ENCODE data around the gene CRACR2A.

CRACR2A gene, protein sequence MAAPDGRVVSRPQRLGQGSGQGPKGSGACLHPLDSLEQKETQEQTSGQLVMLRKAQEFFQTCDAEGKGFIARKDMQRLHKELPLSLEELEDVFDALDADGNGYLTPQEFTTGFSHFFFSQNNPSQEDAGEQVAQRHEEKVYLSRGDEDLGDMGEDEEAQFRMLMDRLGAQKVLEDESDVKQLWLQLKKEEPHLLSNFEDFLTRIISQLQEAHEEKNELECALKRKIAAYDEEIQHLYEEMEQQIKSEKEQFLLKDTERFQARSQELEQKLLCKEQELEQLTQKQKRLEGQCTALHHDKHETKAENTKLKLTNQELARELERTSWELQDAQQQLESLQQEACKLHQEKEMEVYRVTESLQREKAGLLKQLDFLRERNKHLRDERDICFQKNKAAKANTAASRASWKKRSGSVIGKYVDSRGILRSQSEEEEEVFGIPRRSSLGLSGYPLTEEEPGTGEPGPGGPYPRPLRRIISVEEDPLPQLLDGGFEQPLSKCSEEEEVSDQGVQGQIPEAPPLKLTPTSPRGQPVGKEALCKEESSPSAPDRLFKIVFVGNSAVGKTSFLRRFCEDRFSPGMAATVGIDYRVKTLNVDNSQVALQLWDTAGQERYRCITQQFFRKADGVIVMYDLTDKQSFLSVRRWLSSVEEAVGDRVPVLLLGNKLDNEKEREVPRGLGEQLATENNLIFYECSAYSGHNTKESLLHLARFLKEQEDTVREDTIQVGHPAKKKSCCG

DNA sequence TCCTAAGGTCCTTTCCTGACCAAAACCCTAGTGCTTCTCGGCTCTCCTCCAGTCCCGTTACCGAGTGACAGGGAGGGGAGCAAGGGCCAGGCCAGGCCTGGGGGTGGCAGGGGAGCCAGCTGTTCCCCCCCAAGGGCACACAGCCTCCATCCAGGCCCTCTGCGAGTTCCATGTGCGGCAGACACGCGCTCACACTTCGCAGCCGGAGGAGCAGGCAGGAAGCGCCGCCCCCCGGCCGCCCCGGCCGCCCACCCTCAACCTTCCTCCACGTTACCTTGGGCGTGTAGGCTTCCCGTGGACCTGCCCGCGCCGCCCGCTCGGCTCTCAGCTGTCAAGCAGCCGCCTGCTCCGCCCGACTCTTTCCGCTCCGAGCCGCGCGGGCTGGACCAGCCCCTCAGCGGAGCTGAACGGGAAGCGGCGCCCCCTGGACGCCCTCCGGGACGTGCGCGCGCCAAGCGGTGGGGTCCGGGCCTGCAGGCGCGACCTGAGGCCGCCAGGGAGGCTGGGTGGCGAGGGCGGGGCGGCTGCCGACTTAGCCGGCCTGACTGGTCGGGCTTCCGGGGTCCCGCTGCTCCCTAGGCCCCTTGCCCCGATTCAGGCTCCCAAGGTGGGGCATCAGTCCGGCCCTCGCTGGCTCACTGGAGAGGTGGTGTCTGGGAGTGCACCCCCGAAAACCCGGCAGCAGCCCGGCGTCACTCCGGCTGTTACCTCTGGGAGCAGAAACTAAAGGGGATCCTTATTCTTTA is at the start of gene CRACR2A:
Gene CRACR2A (minus strand): TSS at position 369 of the 746 bp plus-strand sequence. CDS start 56,110 bp downstream, outside the sequence.
- peak; percentile 62 to 63 for DNase-seq

DNA sequence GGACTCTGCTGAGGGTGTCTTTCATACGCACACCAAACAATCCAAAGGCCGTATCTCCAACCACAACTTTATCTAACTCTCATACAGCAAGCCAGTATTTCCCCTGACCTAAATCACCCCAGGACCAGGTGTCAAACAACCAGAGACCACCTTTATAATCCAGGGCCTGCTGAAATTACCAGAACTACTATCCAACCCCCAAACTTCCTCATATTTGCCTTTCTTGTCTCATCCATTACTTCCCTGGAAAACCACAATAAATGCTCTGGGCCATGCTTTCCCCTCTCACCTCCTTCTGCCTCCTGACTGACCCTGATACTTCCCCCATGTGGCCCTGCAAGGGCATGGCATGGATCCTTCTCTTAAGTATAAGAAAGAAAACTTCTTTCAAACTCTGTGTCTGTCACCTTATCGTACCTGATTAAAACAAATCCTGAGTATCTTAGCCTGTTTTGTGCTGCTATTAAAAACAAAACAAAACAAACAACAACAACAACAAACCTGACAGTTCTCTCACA is 44.7 kb upstream of the CRACR2A start:
- peak in 1 of 2 experiments; percentile 5 for DNase-seq

DNA sequence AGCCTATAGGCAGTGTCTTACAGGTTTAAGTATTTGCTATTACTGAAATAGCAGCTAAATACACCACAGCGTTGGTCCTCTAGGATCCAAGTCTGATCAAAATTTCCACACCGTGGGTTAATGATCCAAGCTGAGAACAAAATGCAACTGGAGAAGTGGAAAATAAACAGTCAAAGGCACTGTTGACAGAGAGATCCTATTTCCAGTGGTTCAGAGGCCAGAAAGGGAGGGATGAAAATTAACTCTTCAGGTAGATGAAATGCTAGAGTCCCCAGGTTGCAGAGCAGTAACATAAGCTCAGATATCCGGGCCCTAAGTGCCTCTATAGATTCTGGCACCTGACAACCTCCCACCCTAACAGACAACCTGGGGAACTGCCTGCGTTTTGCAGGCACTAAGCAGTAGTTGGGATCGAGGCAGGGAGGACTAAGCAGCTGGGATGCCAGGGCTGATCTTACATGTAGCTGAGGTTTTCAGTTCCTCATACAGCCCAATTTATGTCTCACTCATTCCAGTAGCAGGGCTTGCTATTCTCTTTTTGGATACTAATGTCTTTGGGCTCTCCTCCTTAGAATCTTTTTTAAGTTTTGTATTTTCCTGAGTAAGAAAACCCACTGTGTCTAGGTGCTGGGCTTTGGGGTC is 42.7 kb upstream of the CRACR2A start:
- DNase-seq: no peak

DNA sequence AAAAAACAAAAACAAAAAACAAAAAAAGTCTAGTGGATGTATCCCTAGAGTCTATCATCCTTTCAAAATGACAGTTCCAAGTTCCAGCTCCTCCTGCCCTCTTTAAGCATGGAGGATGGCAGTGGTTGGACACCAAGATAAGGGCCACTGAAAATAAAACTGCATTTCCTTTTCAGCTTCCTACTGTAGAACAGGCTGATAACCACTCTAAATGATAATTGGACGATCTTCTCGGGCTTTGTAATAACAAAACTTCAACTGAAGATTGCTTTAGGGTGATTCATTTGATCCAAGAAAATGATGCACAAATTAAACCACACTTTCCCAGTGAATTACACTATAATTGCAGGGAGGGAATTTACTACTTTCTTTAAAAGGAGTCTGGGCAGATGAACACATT is 42.2 kb upstream of the CRACR2A start:
- DNase-seq: no peak

DNA sequence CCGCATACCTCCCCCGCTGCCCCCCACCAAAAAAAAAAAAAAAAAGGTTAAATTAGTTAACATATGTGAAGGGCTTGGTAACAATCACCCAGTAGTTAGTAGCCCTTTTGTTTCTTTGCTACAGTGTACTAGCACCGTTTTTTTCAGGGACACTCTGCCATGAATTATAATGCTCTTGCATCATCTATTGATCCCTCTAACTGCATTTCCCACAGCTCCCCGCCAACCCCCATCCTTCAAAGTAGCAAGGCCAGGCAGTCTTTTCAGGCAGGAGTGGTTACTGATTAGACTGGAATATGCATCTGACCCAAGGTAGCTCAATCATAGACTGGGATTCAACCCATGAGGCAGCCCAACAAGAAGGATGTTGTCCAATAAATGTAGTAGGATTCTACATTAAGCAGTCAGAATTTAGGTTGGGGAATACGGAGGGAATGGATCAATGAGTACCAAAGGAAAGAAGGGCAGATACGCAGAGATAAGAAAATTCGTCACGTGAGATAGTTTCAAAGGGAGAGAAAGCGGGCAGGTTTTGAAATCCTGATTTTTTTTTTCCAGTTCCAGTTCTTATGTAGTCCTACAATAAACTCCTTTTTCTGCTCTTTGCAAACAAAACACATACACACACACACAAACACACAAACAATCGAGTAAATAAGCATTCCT is 39.8 kb upstream of the CRACR2A start:
- no peak for DNase-seq

DNA sequence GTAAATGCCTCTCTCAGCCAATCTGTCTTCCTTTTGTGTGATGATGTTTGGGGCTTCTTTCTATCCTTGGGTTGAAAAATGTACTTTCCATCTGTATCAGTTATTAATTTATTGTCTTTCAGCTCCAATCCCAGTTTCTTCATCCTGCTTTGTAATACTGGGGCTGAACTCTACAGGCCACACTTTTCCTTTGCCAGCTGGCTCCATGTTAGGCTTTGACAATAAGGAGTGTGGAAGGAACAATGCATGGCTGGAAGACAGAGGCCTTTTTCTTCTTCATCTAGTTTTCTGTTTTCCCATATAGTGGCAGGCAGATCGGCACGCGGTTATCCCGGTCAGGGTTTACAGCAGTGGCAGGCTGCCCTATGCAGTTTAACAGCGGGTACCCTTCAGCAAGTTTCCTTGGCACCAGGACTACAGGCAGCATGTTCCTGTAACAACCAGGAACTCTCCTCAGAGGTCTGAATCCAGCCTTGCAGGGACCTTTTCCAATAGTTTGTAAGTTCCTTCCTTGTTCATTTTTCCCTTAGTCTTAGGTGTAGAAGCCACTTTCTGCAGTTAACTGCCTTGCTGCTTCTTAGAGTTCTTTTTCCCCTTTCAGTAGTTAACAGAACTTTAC is 38.5 kb upstream of the CRACR2A start:
- no peak for DNase-seq

DNA sequence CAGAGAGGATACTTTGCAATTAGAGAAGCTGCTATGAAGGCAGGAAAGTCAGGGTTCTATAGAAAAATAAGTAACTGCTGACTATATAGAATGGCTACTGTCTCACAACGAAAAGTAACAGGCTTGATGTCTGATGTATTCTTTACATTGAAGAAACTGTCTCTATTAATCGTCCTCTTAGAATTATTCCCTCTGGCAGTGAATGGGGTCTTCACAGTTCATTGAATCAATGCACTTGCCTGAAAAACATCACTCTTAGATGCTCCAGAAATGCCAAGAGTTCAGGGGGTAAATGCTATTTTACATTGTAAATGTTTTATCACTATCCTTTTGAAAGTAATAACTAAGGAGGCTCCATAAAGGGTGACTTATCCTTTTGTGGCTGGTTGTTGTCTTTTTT is 37.7 kb upstream of the CRACR2A start:
- DNase-seq: no peak

DNA sequence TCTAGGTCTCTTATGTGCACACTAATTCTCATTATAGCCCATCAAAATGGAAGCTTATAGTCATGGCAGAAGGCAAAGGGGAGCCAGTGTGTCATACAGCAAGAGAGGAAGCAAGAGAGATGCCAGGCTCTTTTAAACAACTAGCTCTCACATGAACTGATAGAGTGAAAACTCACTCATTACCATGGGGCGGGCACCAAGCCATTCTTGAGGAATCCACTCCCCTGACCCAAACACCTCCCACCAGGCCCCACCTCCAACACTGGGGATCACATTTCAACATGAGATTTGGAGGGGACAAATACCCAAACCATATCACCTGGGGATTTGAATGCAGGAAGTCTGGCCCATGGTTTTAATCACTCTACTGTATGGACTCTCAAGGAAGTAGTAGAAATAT is 36.9 kb upstream of the CRACR2A start:
- DNase-seq: no peak

DNA sequence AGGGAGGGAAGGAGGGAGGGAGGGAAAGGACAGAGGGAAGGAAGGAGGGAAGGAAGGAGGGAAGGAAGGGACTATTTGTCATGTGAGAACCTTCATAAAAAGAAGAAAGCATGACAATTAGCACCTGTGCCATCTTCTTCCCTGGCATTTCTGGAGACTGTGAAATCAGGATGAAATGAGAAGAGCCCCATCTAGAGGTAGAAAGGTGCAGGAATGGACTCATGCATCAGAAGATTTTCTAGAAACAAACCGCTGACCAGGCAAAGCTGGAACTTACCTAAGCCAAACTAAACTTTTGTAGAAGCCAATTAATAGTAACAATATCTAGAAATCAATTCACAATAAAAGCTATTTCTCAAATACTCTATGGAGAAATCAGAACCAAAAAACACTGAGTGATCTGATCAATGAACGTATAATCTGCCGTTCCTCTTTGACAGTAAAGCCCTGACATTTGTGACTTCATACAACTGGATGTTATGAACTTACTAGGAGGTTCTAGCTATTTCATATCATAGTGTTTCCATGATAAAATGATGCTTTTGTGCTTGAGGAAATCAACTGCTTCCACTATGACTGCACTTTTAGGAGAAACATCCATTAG is 24.4 kb upstream of the CRACR2A start:
- peak; percentile 45 to 48 for DNase-seq

DNA sequence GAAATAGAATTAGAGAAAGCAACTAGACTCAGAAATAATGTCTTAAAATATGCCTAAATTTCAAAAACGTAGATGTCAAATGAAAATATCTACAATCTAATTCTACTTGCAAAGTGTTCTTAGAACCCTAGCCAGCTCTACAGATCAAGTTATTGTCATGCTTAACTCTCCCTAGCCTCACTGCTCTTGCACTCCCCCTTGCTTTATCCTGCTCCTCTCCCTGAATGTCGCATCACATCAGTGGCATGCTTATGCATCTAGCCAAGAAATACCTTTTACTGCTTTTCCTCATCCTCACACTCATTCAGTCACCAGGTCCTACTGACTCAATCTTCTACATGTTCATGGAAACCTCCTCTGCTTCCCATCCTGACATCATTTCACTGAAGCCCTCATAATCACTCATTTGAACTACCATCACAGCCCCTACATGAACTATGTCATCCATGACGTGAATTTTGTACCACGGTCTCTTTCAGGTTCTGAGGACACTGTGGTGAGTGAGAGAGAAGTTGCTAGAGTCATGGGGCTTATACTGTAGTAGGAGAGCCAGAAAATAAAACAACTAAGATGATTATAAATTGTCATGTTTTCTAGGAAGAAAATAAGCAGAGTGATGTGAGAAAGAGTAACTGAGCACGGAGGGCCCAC is 22.6 kb upstream of the CRACR2A start:
- DNase-seq: no peak

DNA sequence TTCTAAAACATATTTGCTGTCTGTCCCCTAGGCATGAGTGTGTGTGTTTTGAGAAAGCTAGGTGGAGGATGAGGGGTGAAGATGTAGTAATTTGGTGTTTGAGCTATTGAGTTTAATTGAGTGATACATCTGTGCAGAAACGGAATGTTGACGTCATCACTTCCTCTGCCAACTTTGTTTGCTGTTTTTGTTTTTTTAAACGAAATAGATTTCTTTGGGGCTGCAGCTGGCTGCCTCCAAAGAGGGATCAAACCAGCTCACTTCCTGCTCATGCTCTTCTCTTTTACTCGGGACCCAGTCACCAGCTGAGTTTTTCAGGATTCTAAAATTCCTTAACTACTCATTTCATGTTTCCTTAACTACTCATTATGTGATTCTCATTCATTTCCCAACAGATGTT is 19.5 kb upstream of the CRACR2A start:
- DNase-seq: no peak

DNA sequence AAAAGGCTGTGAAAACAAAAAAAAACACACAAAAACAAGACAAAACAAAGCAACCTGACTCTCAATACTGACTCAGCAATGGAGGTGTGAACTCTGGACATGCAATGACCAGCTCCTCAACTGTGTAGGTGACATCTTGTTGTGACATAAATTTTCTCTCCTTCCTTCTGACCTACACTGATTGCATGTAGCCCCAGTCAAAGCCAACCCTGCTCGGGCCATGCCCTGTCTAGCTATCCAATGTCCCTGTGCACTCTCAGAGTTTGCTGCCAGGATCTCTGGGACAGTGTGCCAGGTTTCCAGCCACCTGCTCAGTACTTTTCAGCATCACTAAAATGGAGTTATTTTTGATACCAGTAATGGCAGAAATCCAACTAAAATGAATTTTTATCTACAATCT is 18.9 kb upstream of the CRACR2A start:
- DNase-seq: no peak

DNA sequence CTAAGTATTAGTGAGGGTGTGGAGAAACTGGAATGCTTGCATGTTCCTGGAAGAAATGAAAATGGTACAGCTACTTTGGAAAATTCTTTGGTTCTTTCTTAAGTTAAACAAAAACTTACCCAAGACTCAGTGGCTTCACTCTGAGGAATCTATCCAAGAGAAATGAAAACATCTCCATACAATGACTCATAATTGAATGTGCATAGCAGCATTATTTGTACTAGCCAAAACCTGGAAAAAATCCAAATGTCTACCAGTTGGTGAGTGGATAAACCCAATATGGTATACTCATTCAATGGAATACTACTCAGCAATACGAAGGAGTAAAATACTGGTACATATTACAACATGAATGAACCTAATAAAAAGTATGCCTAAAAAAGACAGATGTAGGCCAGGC is 18.0 kb upstream of the CRACR2A start:
- DNase-seq: no peak

DNA sequence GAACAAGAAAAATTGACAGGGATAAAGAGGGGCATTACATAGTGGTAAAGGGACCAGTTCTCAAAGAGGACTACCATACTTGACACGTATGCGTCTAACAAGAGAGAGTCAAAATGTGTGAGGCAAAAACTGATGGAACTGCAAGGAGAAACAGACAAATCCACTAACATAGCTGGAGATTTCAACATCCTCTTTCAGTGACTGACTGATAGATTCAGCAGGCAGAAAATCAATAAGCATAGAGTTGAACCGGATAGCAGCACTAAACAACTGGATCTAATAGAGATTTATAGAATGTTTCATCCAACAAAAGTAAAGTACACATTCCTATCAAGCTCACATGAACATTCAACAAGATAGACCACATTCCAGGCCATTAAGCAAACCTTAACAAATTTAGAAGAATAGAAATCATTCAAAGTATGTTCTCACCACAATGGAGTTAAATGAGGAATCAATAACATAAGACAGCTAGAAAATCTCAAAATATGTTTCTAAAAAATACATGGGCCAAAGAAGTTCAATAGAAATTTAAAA is 16.1 kb upstream of the CRACR2A start:
- no peak for DNase-seq

DNA sequence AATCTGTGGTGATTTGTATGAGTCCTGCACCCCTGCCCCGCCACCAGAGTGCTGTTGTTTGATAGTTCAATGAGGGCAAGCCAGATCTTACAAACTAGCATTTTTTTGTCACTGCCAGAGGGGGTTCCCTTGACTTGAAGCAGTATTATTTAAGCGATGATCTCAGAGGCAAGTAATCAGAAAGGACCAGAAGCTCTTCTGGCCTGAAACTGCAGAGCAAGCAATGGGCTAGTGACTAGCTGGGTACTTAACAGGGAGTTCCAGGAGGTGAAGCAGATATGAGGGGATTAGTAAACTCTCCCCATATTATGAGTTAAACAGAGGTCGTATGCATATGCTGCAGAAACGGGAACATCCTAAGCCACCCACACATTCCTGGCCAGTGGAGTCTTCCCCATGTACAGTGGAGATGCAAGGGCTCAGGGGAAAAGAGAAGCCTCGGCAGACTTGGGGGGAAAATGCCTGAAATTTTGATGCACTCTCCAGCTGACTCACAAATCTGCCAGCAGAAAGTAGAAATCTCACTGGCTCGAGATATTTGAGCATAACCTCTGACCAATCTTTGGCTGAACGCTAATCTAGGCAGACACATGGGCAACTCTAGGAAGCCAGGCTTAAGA is 8.3 kb upstream of the CRACR2A start:
- DNase-seq: no peak

DNA sequence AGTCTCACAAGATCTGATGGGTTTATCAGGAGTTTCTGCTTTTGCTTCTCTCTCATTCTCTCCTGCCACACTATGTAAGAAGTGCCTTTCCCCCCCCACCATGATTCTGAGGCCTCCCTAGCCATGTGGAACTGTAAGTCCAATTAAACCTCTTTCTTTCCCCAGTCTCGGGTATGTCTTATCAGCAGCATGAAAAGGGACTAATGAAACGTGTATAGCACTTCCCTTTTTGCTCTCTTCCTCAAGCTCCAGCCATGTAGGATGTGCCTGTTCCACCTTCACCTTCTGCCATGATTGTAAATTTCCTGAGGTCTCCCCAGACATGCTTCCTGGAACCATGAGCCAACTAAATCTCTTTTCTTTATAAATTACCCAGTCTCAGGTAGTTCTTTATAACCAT is 7.0 kb upstream of the CRACR2A start:
- no peak for DNase-seq

DNA sequence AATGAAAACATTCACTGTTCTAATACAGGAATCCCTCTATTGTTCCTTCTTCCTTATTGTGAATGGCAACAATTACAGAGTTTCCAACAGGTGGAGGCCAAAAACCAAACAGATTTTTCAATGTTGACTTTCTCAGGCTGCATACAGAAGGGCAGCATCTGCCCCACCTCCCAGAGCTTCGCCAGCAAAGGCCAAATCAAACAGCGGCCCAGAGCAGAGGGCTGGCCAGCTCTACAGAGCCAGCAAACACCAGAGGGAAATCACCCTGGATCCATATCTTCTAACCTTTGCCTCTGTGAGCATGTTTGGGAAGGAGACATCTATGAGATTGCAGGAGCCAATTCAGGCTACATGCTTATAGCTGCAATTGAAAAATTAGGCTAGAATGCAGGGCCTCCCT is 4.4 kb upstream of the CRACR2A start:
- DNase-seq: no peak

DNA sequence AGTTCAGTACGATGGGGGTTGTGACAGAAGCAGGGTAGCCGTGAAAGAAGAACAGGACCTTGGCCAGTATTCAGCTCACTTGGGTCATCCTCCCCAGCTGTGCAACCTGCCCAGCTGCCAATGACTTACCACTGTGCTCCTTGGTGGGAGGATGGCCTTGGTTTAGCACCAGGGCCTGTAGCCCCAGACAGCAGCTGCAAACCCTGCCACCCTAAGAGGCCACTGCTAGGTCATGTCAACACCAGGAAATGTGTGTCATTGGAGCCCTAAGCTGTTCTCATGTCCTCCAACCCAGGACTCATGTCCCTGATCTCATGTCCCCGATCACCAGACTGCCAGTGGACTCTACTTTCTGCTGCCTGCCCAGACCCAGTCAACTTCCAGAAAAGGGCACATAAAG is 3.0 kb upstream of the CRACR2A start:
- no peak for DNase-seq

DNA sequence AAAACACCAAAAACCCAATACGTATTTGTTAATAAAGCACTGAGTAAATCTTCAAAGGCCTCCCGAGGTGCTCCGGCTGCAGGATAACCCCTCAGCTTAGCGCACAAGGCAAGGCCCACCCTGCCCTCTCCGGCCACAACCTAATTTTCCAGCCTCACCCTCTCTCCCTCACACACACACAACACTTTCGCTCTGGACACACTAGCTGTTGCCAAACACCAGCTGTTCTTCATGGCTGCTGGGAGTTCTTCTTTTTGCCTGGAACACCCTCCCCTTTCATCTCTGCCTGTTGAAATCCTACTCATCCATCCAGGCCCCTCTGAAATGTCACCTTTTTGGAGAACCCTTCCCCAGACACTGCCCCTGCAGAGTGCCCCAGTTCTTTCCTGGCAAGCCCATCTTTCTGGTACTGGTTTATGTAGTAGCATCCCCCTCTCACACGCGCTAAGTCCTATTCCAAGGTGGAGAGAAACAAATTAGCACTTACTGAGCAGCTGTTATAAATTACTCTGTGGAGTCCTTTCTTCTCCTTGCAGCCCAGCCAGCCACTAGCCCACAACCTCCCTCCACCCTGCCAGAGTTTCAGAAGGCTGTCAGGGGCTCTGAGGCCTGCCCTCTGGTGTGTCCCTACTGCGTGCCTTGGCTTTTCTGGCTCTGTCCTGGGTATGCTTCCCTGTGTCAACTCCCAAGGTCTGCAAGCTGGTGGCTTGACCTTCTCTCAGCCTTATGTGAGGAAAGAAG is 805 bp upstream of the CRACR2A start:
- peak; percentile 73 to 75 for DNase-seq
